IMR-90 (cell line): ENCODE data around the gene NEGR1. TPM values are rescaled to one million over a fixed set of nuclear protein-coding genes. Genes with fewer than 3 reads are reported as not detected.

Experiments
- ATAC-seq: fragments of 200-7000 bp; cut with Tn5 transposase; 2 replicates; pipeline ENCODE4 v1.9.1; 2020; ENCODE audit warnings: low read depth, mild to moderate bottlenecking, moderate library complexity
- BruUV-seq: library from RNA; stranded (reverse); fragments of 400-500 nt; replicated peaks from 2 replicates; lab custom pipeline; 2021; lab: Mats Ljungman, UMichigan
- CTCF ChIA-PET: fragments of 300-600 bp; formaldehyde crosslinking; extraction: SDS; loops from one replicate; lab custom pipeline; 2021; ENCODE audit warnings: antibody characterized with exemption; lab: Yijun Ruan, JAX
- POLR2A ChIA-PET: fragments of 300-600 bp; sonication (Branson Sonifier 250); formaldehyde crosslinking; loops from one replicate; lab custom pipeline; 2022; ENCODE audit warnings: antibody characterized with exemption; ENCODE audit not compliant: unreplicated experiment; lab: Charles Lee
- DNase-seq: peaks from one replicate; pipeline ENCODE4 v3.0.0; 2013
- H2AFZ ChIP-seq: replicated peaks from 2 replicates; pipeline ENCODE3; 2013; ENCODE audit warnings: low read length, mild to moderate bottlenecking; ENCODE audit not compliant: poor library complexity
- H2AK5ac ChIP-seq: 2 replicates; pipeline ENCODE4 v1.6.1; 2013; ENCODE audit warnings: low read depth, low read length, inconsistent platforms
- H2AK9ac ChIP-seq: replicated peaks from 2 replicates; pipeline ENCODE3; 2013; ENCODE audit warnings: mild to moderate bottlenecking, low read depth, low read length, moderate library complexity; ENCODE audit not compliant: poor library complexity
- H2BK120ac ChIP-seq: 2 replicates; pipeline ENCODE4 v1.6.1; 2013; ENCODE audit warnings: low read depth, low read length, inconsistent platforms
- H2BK15ac ChIP-seq: 3 replicates; pipeline ENCODE4 v1.6.1; 2013; ENCODE audit warnings: low read depth, low read length, inconsistent platforms
- H2BK20ac ChIP-seq: 2 replicates; pipeline ENCODE4 v1.6.1; 2013; ENCODE audit warnings: low read depth, mild to moderate bottlenecking, inconsistent platforms, low read length, moderate library complexity
- H2BK5ac ChIP-seq: 2 replicates; pipeline ENCODE4 v1.6.1; 2013; ENCODE audit warnings: mild to moderate bottlenecking, low read depth, low read length, inconsistent platforms; ENCODE audit not compliant: poor library complexity, severe bottlenecking
- H3K14ac ChIP-seq: replicated peaks from 2 replicates; pipeline ENCODE4 v1.6.1; 2013; ENCODE audit warnings: low read depth, low read length, inconsistent platforms
- H3K18ac ChIP-seq: 2 replicates; pipeline ENCODE4 v1.6.1; 2013; ENCODE audit warnings: low read depth, low read length, control low read depth
- H3K23ac ChIP-seq: 2 replicates; pipeline ENCODE4 v1.6.1; 2013; ENCODE audit warnings: low read depth, low read length, inconsistent platforms
- H3K27ac ChIP-seq: 2 replicates; pipeline ENCODE4 v1.5.1; 2013; ENCODE audit warnings: mild to moderate bottlenecking, control low read depth, low read length; ENCODE audit not compliant: insufficient read depth
- H3K27me3 ChIP-seq: 2 replicates; pipeline ENCODE4 v1.6.1; 2013; ENCODE audit warnings: low read length; ENCODE audit not compliant: control insufficient read depth, insufficient read depth
- H3K36me3 ChIP-seq: 2 replicates; pipeline ENCODE4 v1.6.1; 2013; ENCODE audit warnings: low read length, mixed read lengths; ENCODE audit not compliant: control insufficient read depth, insufficient read depth
- H3K4ac ChIP-seq: 2 replicates; pipeline ENCODE4 v1.6.1; 2013; ENCODE audit warnings: low read depth, low read length, inconsistent platforms
- H3K4me1 ChIP-seq: 2 replicates; pipeline ENCODE4 v1.6.1; 2013; ENCODE audit warnings: low read length, mixed read lengths; ENCODE audit not compliant: control insufficient read depth, insufficient read depth
- H3K4me2 ChIP-seq: 2 replicates; pipeline ENCODE4 v1.6.1; 2013; ENCODE audit warnings: low read depth, mild to moderate bottlenecking, control low read depth, low read length, moderate library complexity
- H3K4me3 ChIP-seq: 2 replicates; pipeline ENCODE4 v1.5.1; 2013; ENCODE audit warnings: low read depth, mild to moderate bottlenecking, control low read depth, low read length, moderate library complexity; ENCODE audit not compliant: insufficient read depth
- H3K56ac ChIP-seq: 2 replicates; pipeline ENCODE4 v1.6.1; 2013; ENCODE audit warnings: low read length, inconsistent platforms; ENCODE audit not compliant: insufficient read depth; ENCODE audit errors: extremely low read depth
- H3K79me1 ChIP-seq, 2 experiments: 2 replicates each; pipeline ENCODE4 v1.6.1; 2013; ENCODE audit warnings: low read length in 2 of 2, inconsistent platforms in 1 of 2, low read depth in 1 of 2
- H3K9ac ChIP-seq: 2 replicates; pipeline ENCODE4 v1.6.1; 2013; ENCODE audit warnings: low read depth, low read length, control low read depth
- H3K9me1 ChIP-seq: 2 replicates; pipeline ENCODE4 v1.6.1; 2013; ENCODE audit warnings: low read length, inconsistent platforms; ENCODE audit not compliant: insufficient read depth
- H3K9me3 ChIP-seq: 2 replicates; pipeline ENCODE4 v1.6.1; 2013; ENCODE audit warnings: low read length; ENCODE audit not compliant: control insufficient read depth, insufficient read depth
- H4K20me1 ChIP-seq: 2 replicates; pipeline ENCODE4 v1.6.1; 2013; ENCODE audit warnings: low read length, inconsistent platforms; ENCODE audit not compliant: insufficient read depth
- H4K5ac ChIP-seq: 2 replicates; pipeline ENCODE4 v1.6.1; 2013; ENCODE audit warnings: mild to moderate bottlenecking, low read depth, low read length, control low read depth
- H4K8ac ChIP-seq, 2 experiments: 2 replicates each; pipeline ENCODE4 v1.6.1; 2013; ENCODE audit warnings: low read depth in 2 of 2, low read length in 2 of 2, control low read depth in 1 of 2, inconsistent platforms in 1 of 2
- H4K91ac ChIP-seq: 2 replicates; pipeline ENCODE4 v1.6.1; 2013; ENCODE audit warnings: low read depth, low read length, inconsistent platforms; ENCODE audit not compliant: insufficient read depth
- CEBPB ChIP-seq: IDR thresholded peaks from 2 replicates; pipeline ENCODE4 v1.6.1; 2012; ENCODE audit warnings: low read depth, low read length, improper control_type of control experiment
- CHD1 ChIP-seq: IDR thresholded peaks from 2 replicates; pipeline ENCODE4 v1.6.1; 2012; ENCODE audit warnings: low read depth, low read length, improper control_type of control experiment
- CTCF ChIP-seq: conservative IDR thresholded peaks from 2 replicates; pipeline ENCODE4 v1.5.1; 2012; ENCODE audit warnings: mild to moderate bottlenecking, low read depth, low read length, improper control_type of control experiment
- ELK1 ChIP-seq: fragments of 150-350 bp; IDR thresholded peaks from 2 replicates; pipeline ENCODE4 v1.6.1; 2016; ENCODE audit warnings: low read depth, mild to moderate bottlenecking, low read length, moderate library complexity, borderline replicate concordance
- FOS ChIP-seq: fragments of 150-350 bp; IDR thresholded peaks from 2 replicates; pipeline ENCODE4 v1.6.1; 2016; ENCODE audit warnings: low read depth, low read length
- MAFK ChIP-seq: IDR thresholded peaks from 2 replicates; pipeline ENCODE4 v1.6.1; 2012; ENCODE audit warnings: low read depth, low read length, improper control_type of control experiment
- NFE2L2 ChIP-seq: fragments of 150-350 bp; IDR thresholded peaks from 2 replicates; pipeline ENCODE4 v1.6.1; 2016; ENCODE audit warnings: low read depth, mild to moderate bottlenecking, low read length
- RAD21 ChIP-seq: IDR thresholded peaks from 2 replicates; pipeline ENCODE4 v1.6.1; 2012; ENCODE audit warnings: low read length, improper control_type of control experiment
- RFX5 ChIP-seq: IDR thresholded peaks from 2 replicates; pipeline ENCODE4 v1.8.0; 2012; ENCODE audit warnings: low read depth, mild to moderate bottlenecking, low read length, moderate library complexity
- SMC3 ChIP-seq: fragments of 150-350 bp; IDR thresholded peaks from 2 replicates; pipeline ENCODE4 v1.6.1; 2016; ENCODE audit warnings: low read depth, mild to moderate bottlenecking, antibody characterized with exemption, low read length, moderate library complexity
- WGBS, 2 experiments: methylation state at CpG; one replicate each; pipeline versions ENCODE4 v1.1.5 to v1.1.7; 2013; ENCODE audit warnings: missing lambda C conversion rate in 2 of 2; ENCODE audit not compliant: insufficient read length in 1 of 2; ENCODE audit errors: extremely low coverage in 2 of 2; 5-methylcytosine and 5-hydroxymethylcytosine counted together
- dilution Hi-C: fragments of 300-500 bp; cut with HindIII; formaldehyde crosslinking; loops from one replicate; pipeline ENCODE4 v1.14.3; 2018; ENCODE audit warnings: low sequenced_read_pairs; ENCODE audit not compliant: unreplicated experiment
- in situ Hi-C: fragments of 300-500 bp; cut with MboI; formaldehyde crosslinking; loops from 3 replicates; pipeline ENCODE4 v1.14.3; 2019; ENCODE audit warnings: low sequenced_read_pairs, inconsistent platforms, mixed read lengths
- intact Hi-C: fragments of 100-400 bp; cut with micrococcal nuclease; formaldehyde crosslinking; loops from 2 replicates; pipeline ENCODE4 v1.10.0; 2022
- polyA plus RNA-seq, 3 experiments: library from polyadenylated mRNA; depleted of rRNA; stranded (reverse); fragments of >200 nt; gene quantifications; 2 replicates each; pipeline ENCODE4 v1.2.3, GENCODE V29; 2012; ENCODE audit warnings: low replicate concordance in 1 of 3
- total RNA-seq: library from RNA; depleted of rRNA; stranded (reverse); fragments of >200 nt; gene quantifications from 2 replicates; pipeline ENCODE4 v1.2.3, GENCODE V29; 2012

Gene NEGR1
- total and polyA plus RNA-seq, 2 of the 4 experiments (the other 2 are of a cell fraction) = 5.1 to 9.1 TPM

DNA sequence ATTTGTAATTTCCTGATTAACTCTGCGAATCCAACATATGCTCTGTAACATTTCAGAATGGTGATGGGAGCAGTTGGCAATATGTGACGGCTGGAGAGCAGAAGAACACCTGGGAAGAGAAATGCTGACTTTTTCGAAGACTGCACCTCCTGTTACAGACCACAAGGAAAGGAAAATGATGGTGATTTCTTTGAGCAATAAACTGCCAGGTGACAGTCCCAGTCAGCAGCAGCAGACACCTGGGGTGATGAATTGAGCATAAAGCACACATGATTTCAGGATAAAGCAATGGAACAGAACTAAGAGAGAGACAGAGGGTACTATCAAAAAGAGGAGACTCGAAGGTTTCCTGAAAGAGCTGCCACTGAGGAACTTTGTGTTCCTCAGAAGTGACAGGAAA lies 528.6 kb downstream of the NEGR1 start:
- H2AK5ac ChIP-seq = no peak overlapping the region
- no peak overlapping the region for H4K91ac ChIP-seq
- BruUV-seq = no TSS peak
- in situ Hi-C loops (no loop called here), intact Hi-C loops (no loop called here), dilution Hi-C loops (no loop called here)
- no peak overlapping the region for H3K23ac ChIP-seq
- H2BK15ac ChIP-seq = no peak overlapping the region
- no peak overlapping the region for H3K27ac ChIP-seq
- no peak overlapping the region for H2AFZ ChIP-seq
- no peak overlapping the region for H3K4me3 ChIP-seq
- H3K4me1 ChIP-seq = no peaks in the 10 kb centered on the region
- no peak overlapping the region for H3K56ac ChIP-seq
- no peaks in the 10 kb centered on the region for H3K27me3 ChIP-seq
- no peaks in the 10 kb centered on the region for H3K79me1 ChIP-seq
- H4K8ac ChIP-seq = no peak overlapping the region
- TF ChIP-seq CEBPB (no peak), CTCF (no peak), RFX5 (no peak), RAD21 (no peak), FOS (no peak), SMC3 (no peak), CHD1 (no peak), ELK1 (no peak), MAFK (no peak), NFE2L2 (no peak)
- no peak overlapping the region for H3K4ac ChIP-seq
- no peak overlapping the region for H3K14ac ChIP-seq
- ChIA-PET CTCF (interaction anchor here (0.7 kb wide), 1 partner anchor 124 kb away, joined by 3 read pairs; no protein-coding TSS in a partner anchor), POLR2A (no interaction called here)
- H2BK20ac ChIP-seq = no peak overlapping the region
- H3K4me2 ChIP-seq = no peak overlapping the region
- 100% methylated on average over 1 of the region's 4 CpGs; no CpG with 5 or more reads in 1 of the 2 experiments for WGBS, 2 experiments
- no peak overlapping the region for H2BK120ac ChIP-seq
- no peak overlapping the region for H3K9ac ChIP-seq
- H3K9me3 ChIP-seq = no peaks in the 10 kb centered on the region
- H4K5ac ChIP-seq = no peak overlapping the region
- no peaks in the 10 kb centered on the region for H3K36me3 ChIP-seq
- no peaks in the 10 kb centered on the region for H3K9me1 ChIP-seq
- DNase-seq = no peak
- H2BK5ac ChIP-seq = no peak overlapping the region
- no peak overlapping the region for H3K18ac ChIP-seq
- no peak for ATAC-seq
- no peak overlapping the region for H2AK9ac ChIP-seq
- H4K20me1 ChIP-seq = no peaks in the 10 kb centered on the region
